ENCODE results near the gene LSM12. TPM values are rescaled to one million over a fixed set of nuclear protein-coding genes. Genes with fewer than 3 reads are reported as not detected.

Gene LSM12
- total RNA-seq, 1 donor from 2014 or later, result 39.1 TPM

GRCh38 chr17:44070455-44071197 lies 4.2 kb upstream of the LSM12 start, which contains the start of gene G6PC3:
Gene G6PC3, plus strand, starts transcription at chr17:44070735. Its CDS starts 231 bp downstream, at chr17:44070966.
- peak within 1 kb of the TSS; percentile 46 for H3K4me3 ChIP-seq (ENCODE audit: low read depth, low read length)
- peak; percentile 1 for TF ChIP-seq CTCF (IDR thresholded peaks at IDR 0.05; ENCODE audit: insufficient read depth, low read length, poor library complexity, severe bottlenecking)
- no peaks in the 10 kb centered on the region for H3K27me3 ChIP-seq (ENCODE audit: control insufficient read depth, insufficient read depth, low read length)
- H3K36me3 ChIP-seq (ENCODE audit: control insufficient read depth, insufficient read depth, low read length), result no peaks in the 10 kb centered on the region
- DNase-seq (ENCODE audit: low read depth), result peak; percentile 92

- peak overlapping the region; percentile 46 for H3K4me3 ChIP-seq (ENCODE audit: low read depth, low read length)
- DNase-seq (ENCODE audit: low read depth), result no peak
- no peaks in the 10 kb centered on the region for H3K36me3 ChIP-seq (ENCODE audit: control insufficient read depth, insufficient read depth, low read length)
- no peaks in the 10 kb centered on the region for H3K27me3 ChIP-seq (ENCODE audit: control insufficient read depth, insufficient read depth, low read length)
- no peak for TF ChIP-seq CTCF (IDR thresholded peaks at IDR 0.05; ENCODE audit: insufficient read depth, low read length, poor library complexity, severe bottlenecking)
These were observed 3.5 kb upstream of the LSM12 start for GRCh38 chr17:44069974-44070454.

- Histone ChIP-seq H3K27me3 (ENCODE audit: control insufficient read depth, insufficient read depth, low read length) (no peaks in the 10 kb centered on the region), H3K36me3 (ENCODE audit: control insufficient read depth, insufficient read depth, low read length) (no peaks in the 10 kb centered on the region), H3K4me3 (ENCODE audit: low read depth, low read length) (no peak overlapping the region)
- no peak for DNase-seq (ENCODE audit: low read depth)
- no peak for TF ChIP-seq CTCF (IDR thresholded peaks at IDR 0.05; ENCODE audit: insufficient read depth, low read length, poor library complexity, severe bottlenecking)
These were observed 1.1 kb upstream of the LSM12 start for GRCh38 chr17:44067545-44067940.

GRCh38 chr17:44065668-44066203 lies 735 bp downstream of the LSM12 start:
- no peaks in the 10 kb centered on the region for H3K27me3 ChIP-seq (ENCODE audit: control insufficient read depth, insufficient read depth, low read length)
- H3K36me3 ChIP-seq (ENCODE audit: control insufficient read depth, insufficient read depth, low read length), result no peaks in the 10 kb centered on the region
- no peak for DNase-seq (ENCODE audit: low read depth)
- H3K4me3 ChIP-seq (ENCODE audit: low read depth, low read length), result peak overlapping the region; percentile 74
- no peak for TF ChIP-seq CTCF (IDR thresholded peaks at IDR 0.05; ENCODE audit: insufficient read depth, low read length, poor library complexity, severe bottlenecking)

GRCh38 chr17:44063704-44064639 lies 2.5 kb downstream of the LSM12 start:
- H3K4me3 ChIP-seq (ENCODE audit: low read depth, low read length), result no peak overlapping the region
- DNase-seq (ENCODE audit: low read depth), result no peak
- no peak for TF ChIP-seq CTCF (IDR thresholded peaks at IDR 0.05; ENCODE audit: insufficient read depth, low read length, poor library complexity, severe bottlenecking)
- no peaks in the 10 kb centered on the region for H3K36me3 ChIP-seq (ENCODE audit: control insufficient read depth, insufficient read depth, low read length)
- no peaks in the 10 kb centered on the region for H3K27me3 ChIP-seq (ENCODE audit: control insufficient read depth, insufficient read depth, low read length)
